ENCODE results near the gene SLC36A3. TPM values are rescaled to one million over a fixed set of nuclear protein-coding genes. Genes with fewer than 3 reads are reported as not detected.

Gene SLC36A3
- total RNA-seq = not detected

GRCh38 chr5:151303666-151304065, at the start of gene SLC36A3:
Gene SLC36A3 (minus strand): TSS chr5:151303766. CDS start chr5:151303354, 412 bp downstream.
- no peak within 1 kb of the TSS for H3K4me3 Mint-ChIP-seq
- POLR2A ChIA-PET = no interaction called here
- H3K9me3 Mint-ChIP-seq = no peaks in the 10 kb centered on the region
- H3K27me3 Mint-ChIP-seq = peaks cover 37% of the 10 kb centered on the region
- H3K27ac Mint-ChIP-seq = no peak within 1 kb of the TSS
- ATAC-seq (ENCODE audit: low read depth) (no peak), DNase-seq (no peak)
- no peaks in the 10 kb centered on the region for H3K36me3 Mint-ChIP-seq
- H3K4me1 Mint-ChIP-seq = no peaks in the 10 kb centered on the region

GRCh38 chr5:151351671-151352070, 48.1 kb upstream of the SLC36A3 start:
- DNase-seq = no peak
- no peaks in the 10 kb centered on the region for H3K4me1 Mint-ChIP-seq
- H3K9me3 Mint-ChIP-seq = no peaks in the 10 kb centered on the region
- peaks cover 6% of the 10 kb centered on the region for H3K27me3 Mint-ChIP-seq
- POLR2A ChIA-PET = no interaction called here
- no peak overlapping the region for H3K27ac Mint-ChIP-seq
- ATAC-seq (ENCODE audit: low read depth) = no peak
- H3K36me3 Mint-ChIP-seq = no peaks in the 10 kb centered on the region
- no peak overlapping the region for H3K4me3 Mint-ChIP-seq

- POLR2A ChIA-PET = no interaction called here
- Mint-ChIP-seq H3K9me3 (no peaks in the 10 kb centered on the region), H3K27ac (no peak overlapping the region), H3K4me3 (no peak overlapping the region), H3K36me3 (no peaks in the 10 kb centered on the region), H3K27me3 (peaks cover 22% of the 10 kb centered on the region), H3K4me1 (peaks cover 2% of the 10 kb centered on the region)
- DNase-seq (no peak), ATAC-seq (ENCODE audit: low read depth) (no peak)
Observed at GRCh38 chr5:151348789-151349188, 45.2 kb upstream of the SLC36A3 start.

- no peak within 1 kb of the TSS for H3K4me3 Mint-ChIP-seq
- H3K36me3 Mint-ChIP-seq = no peaks in the 10 kb centered on the region
- ATAC-seq (ENCODE audit: low read depth) (no peak), DNase-seq (no peak)
- POLR2A ChIA-PET = no interaction called here
- peaks cover 26% of the 10 kb centered on the region for H3K27me3 Mint-ChIP-seq
- no peak within 1 kb of the TSS for H3K27ac Mint-ChIP-seq
- H3K9me3 Mint-ChIP-seq = no peaks in the 10 kb centered on the region
- H3K4me1 Mint-ChIP-seq = peaks cover 2% of the 10 kb centered on the region
Observed at GRCh38 chr5:151347369-151347768, 43.8 kb upstream of the SLC36A3 start, which contains the start of gene SLC36A2. Gene SLC36A2 (minus strand): TSS chr5:151347559. CDS start chr5:151347460, 99 bp downstream.

GRCh38 chr5:151345808-151346478, 42.4 kb upstream of the SLC36A3 start:
- H3K9me3 Mint-ChIP-seq = no peaks in the 10 kb centered on the region
- peaks cover 2% of the 10 kb centered on the region for H3K4me1 Mint-ChIP-seq
- peaks cover 29% of the 10 kb centered on the region for H3K27me3 Mint-ChIP-seq
- no peaks in the 10 kb centered on the region for H3K36me3 Mint-ChIP-seq
- ATAC-seq (ENCODE audit: low read depth) (no peak), DNase-seq (no peak)
- POLR2A ChIA-PET = no interaction called here
- H3K27ac Mint-ChIP-seq = no peak overlapping the region
- H3K4me3 Mint-ChIP-seq = no peak overlapping the region

GRCh38 chr5:151345187-151345807, 41.7 kb upstream of the SLC36A3 start:
- Mint-ChIP-seq H3K4me3 (no peak overlapping the region), H3K36me3 (no peaks in the 10 kb centered on the region), H3K9me3 (no peaks in the 10 kb centered on the region), H3K27me3 (peaks cover 30% of the 10 kb centered on the region), H3K27ac (no peak overlapping the region), H3K4me1 (peaks cover 2% of the 10 kb centered on the region)
- no peak for ATAC-seq (ENCODE audit: low read depth)
- no peak for DNase-seq
- POLR2A ChIA-PET = no interaction called here

GRCh38 chr5:151344088-151344487, 40.5 kb upstream of the SLC36A3 start:
- Mint-ChIP-seq H3K4me3 (no peak overlapping the region), H3K36me3 (no peaks in the 10 kb centered on the region), H3K27me3 (peaks cover 35% of the 10 kb centered on the region), H3K27ac (no peak overlapping the region), H3K4me1 (peaks cover 2% of the 10 kb centered on the region), H3K9me3 (no peaks in the 10 kb centered on the region)
- POLR2A ChIA-PET = no interaction called here
- no peak for DNase-seq
- ATAC-seq (ENCODE audit: low read depth) = no peak

GRCh38 chr5:151340004-151340403, 36.4 kb upstream of the SLC36A3 start:
- H3K9me3 Mint-ChIP-seq = no peaks in the 10 kb centered on the region
- H3K4me1 Mint-ChIP-seq = peaks cover 5% of the 10 kb centered on the region
- H3K27me3 Mint-ChIP-seq = peaks cover 29% of the 10 kb centered on the region
- no peak overlapping the region for H3K27ac Mint-ChIP-seq
- no peak overlapping the region for H3K4me3 Mint-ChIP-seq
- ATAC-seq (ENCODE audit: low read depth) = no peak
- H3K36me3 Mint-ChIP-seq = no peaks in the 10 kb centered on the region
- POLR2A ChIA-PET = no interaction called here
- no peak for DNase-seq

GRCh38 chr5:151338734-151339133, 35.2 kb upstream of the SLC36A3 start:
- Mint-ChIP-seq H3K27ac (no peak overlapping the region), H3K4me3 (no peak overlapping the region), H3K4me1 (peaks cover 5% of the 10 kb centered on the region), H3K27me3 (peaks cover 19% of the 10 kb centered on the region), H3K9me3 (no peaks in the 10 kb centered on the region), H3K36me3 (no peaks in the 10 kb centered on the region)
- ATAC-seq (ENCODE audit: low read depth) (peak; percentile 42), DNase-seq (no peak)
- POLR2A ChIA-PET = no interaction called here

GRCh38 chr5:151332857-151333256, 29.3 kb upstream of the SLC36A3 start:
- H3K27ac Mint-ChIP-seq = no peak overlapping the region
- H3K36me3 Mint-ChIP-seq = no peaks in the 10 kb centered on the region
- no peaks in the 10 kb centered on the region for H3K4me1 Mint-ChIP-seq
- no peak overlapping the region for H3K4me3 Mint-ChIP-seq
- no peaks in the 10 kb centered on the region for H3K9me3 Mint-ChIP-seq
- DNase-seq (no peak), ATAC-seq (ENCODE audit: low read depth) (no peak)
- POLR2A ChIA-PET = no interaction called here
- peaks cover 11% of the 10 kb centered on the region for H3K27me3 Mint-ChIP-seq

- DNase-seq = no peak
- H3K36me3 Mint-ChIP-seq = no peaks in the 10 kb centered on the region
- H3K27ac Mint-ChIP-seq = no peak overlapping the region
- H3K4me1 Mint-ChIP-seq = no peaks in the 10 kb centered on the region
- no peak overlapping the region for H3K4me3 Mint-ChIP-seq
- H3K27me3 Mint-ChIP-seq = peaks cover 14% of the 10 kb centered on the region
- no peak for ATAC-seq (ENCODE audit: low read depth)
- no peaks in the 10 kb centered on the region for H3K9me3 Mint-ChIP-seq
- POLR2A ChIA-PET = no interaction called here
Observed at GRCh38 chr5:151328734-151329133, 25.2 kb upstream of the SLC36A3 start.

GRCh38 chr5:151327585-151327984, 24.0 kb upstream of the SLC36A3 start:
- DNase-seq (no peak), ATAC-seq (ENCODE audit: low read depth) (no peak)
- POLR2A ChIA-PET = no interaction called here
- peaks cover 12% of the 10 kb centered on the region for H3K27me3 Mint-ChIP-seq
- no peaks in the 10 kb centered on the region for H3K4me1 Mint-ChIP-seq
- H3K36me3 Mint-ChIP-seq = no peaks in the 10 kb centered on the region
- H3K9me3 Mint-ChIP-seq = no peaks in the 10 kb centered on the region
- H3K27ac Mint-ChIP-seq = no peak overlapping the region
- H3K4me3 Mint-ChIP-seq = no peak overlapping the region

GRCh38 chr5:151326266-151326665, 22.7 kb upstream of the SLC36A3 start:
- POLR2A ChIA-PET = no interaction called here
- Mint-ChIP-seq H3K4me3 (no peak overlapping the region), H3K9me3 (no peaks in the 10 kb centered on the region), H3K27ac (no peak overlapping the region), H3K27me3 (peaks cover 12% of the 10 kb centered on the region), H3K4me1 (no peaks in the 10 kb centered on the region), H3K36me3 (no peaks in the 10 kb centered on the region)
- ATAC-seq (ENCODE audit: low read depth) (no peak), DNase-seq (no peak)

GRCh38 chr5:151320481-151320880, 16.9 kb upstream of the SLC36A3 start:
- no peak for DNase-seq
- ATAC-seq (ENCODE audit: low read depth) = no peak

More at GRCh38 chr5:151320481-151320880, 16.9 kb upstream of the SLC36A3 start:
- Mint-ChIP-seq H3K36me3 (no peaks in the 10 kb centered on the region), H3K9me3 (no peaks in the 10 kb centered on the region), H3K4me1 (peaks cover 2% of the 10 kb centered on the region), H3K27me3 (peaks cover 5% of the 10 kb centered on the region), H3K4me3 (no peak overlapping the region), H3K27ac (no peak overlapping the region)
- POLR2A ChIA-PET = no interaction called here
